Esophagus squamous epithelium (tissue), 4 donors: Measurements from ENCODE around the gene KAZN.

ENCODE experiments used
- CTCF ChIP-seq, 6 experiments: fragments of 450-650 bp in 4 of 6; fragments of 200-600 bp in 2 of 6; sonication (generic) in 2 of 6; IDR thresholded peaks; one replicate each; pipeline ENCODE4 v1.5.1; 2016 to 2019; ENCODE audit warnings: antibody characterized with exemption in 6 of 6, mild to moderate bottlenecking in 4 of 6, moderate library complexity in 4 of 6
- POLR2A ChIP-seq, 4 donors: fragments of 450-650 bp; IDR thresholded peaks; one replicate each; pipeline ENCODE4 v1.6.1; 2017; ENCODE audit warnings: antibody characterized with exemption in 4 of 4, mild to moderate bottlenecking in 4 of 4, moderate library complexity in 3 of 4

- no peak for TF ChIP-seq CTCF (IDR thresholded peaks at IDR 0.05)
- TF ChIP-seq POLR2A (IDR thresholded peaks at IDR 0.05) = no peak
Measured at GRCh38 chr1:14594045-14594444, 4.4 kb upstream of the KAZN start.
